GM21423 (cell line): ENCODE data around the gene RNF214.
"Not testable (repeated sequence)": the region's sequence is repeated elsewhere in the genome, so short reads cannot be mapped to it uniquely, and the experiment has no call there.

ENCODE experiments used
- ATAC-seq: cut with Tn5 transposase; IDR thresholded peaks from one replicate; pipeline ENCODE4 v1.9.1; 2021; ENCODE audit warnings: mild to moderate bottlenecking, moderate library complexity; ENCODE audit not compliant: unreplicated experiment

The RNF214 gene

GRCh38 chr11:117313091-117313490 is 80.6 kb downstream of the RNF214 start:
- no peak for ATAC-seq

- no peak for ATAC-seq
Observed at GRCh38 chr11:117313828-117314768, 81.6 kb downstream of the RNF214 start.

- no peak for ATAC-seq
Observed at GRCh38 chr11:117314840-117315239, 82.4 kb downstream of the RNF214 start.

GRCh38 chr11:117315285-117316196 is 83.1 kb downstream of the RNF214 start:
- ATAC-seq, result no peak

- ATAC-seq, result no peak
Observed at GRCh38 chr11:117316197-117316961, 83.9 kb downstream of the RNF214 start, which contains the start of gene BACE1. Gene BACE1 (minus strand): TSS chr11:117316256. CDS start chr11:117315795, 461 bp downstream.

- no peak for ATAC-seq
Observed at GRCh38 chr11:117318738-117319137, 86.3 kb downstream of the RNF214 start.

GRCh38 chr11:117319214-117319840 is 86.9 kb downstream of the RNF214 start:
- ATAC-seq, result no peak

- ATAC-seq, result not testable (repeated sequence)
Observed at GRCh38 chr11:117327255-117327566, 94.7 kb downstream of the RNF214 start.

- ATAC-seq, result peak; percentile 95
Observed at GRCh38 chr11:117327567-117328374, 95.3 kb downstream of the RNF214 start, which contains the start of gene CEP164. Gene CEP164 (plus strand): TSS chr11:117327854. CDS start chr11:117338587, 10,733 bp downstream.

- peak; percentile 15 for ATAC-seq
Observed at GRCh38 chr11:117328375-117329010, 96.0 kb downstream of the RNF214 start.

- ATAC-seq, result no peak
Observed at GRCh38 chr11:117332843-117333242, 100.4 kb downstream of the RNF214 start.

- no peak for ATAC-seq
Observed at GRCh38 chr11:117333917-117334316, 101.4 kb downstream of the RNF214 start.

GRCh38 chr11:117334896-117335295 is 102.4 kb downstream of the RNF214 start:
- ATAC-seq, result no peak

- no peak for ATAC-seq
Observed at GRCh38 chr11:117335399-117335798, 102.9 kb downstream of the RNF214 start.
